ENCODE results near the gene DESI1. TPM values are rescaled to one million over a fixed set of nuclear protein-coding genes. Genes with fewer than 3 reads are reported as not detected.

Gene DESI1
- total and polyA plus RNA-seq, 2 of the 13 experiments (the other 11 are each of a cell fraction or from before 2014, with no cell fraction given) = 21.6 to 29.2 TPM

DNA sequence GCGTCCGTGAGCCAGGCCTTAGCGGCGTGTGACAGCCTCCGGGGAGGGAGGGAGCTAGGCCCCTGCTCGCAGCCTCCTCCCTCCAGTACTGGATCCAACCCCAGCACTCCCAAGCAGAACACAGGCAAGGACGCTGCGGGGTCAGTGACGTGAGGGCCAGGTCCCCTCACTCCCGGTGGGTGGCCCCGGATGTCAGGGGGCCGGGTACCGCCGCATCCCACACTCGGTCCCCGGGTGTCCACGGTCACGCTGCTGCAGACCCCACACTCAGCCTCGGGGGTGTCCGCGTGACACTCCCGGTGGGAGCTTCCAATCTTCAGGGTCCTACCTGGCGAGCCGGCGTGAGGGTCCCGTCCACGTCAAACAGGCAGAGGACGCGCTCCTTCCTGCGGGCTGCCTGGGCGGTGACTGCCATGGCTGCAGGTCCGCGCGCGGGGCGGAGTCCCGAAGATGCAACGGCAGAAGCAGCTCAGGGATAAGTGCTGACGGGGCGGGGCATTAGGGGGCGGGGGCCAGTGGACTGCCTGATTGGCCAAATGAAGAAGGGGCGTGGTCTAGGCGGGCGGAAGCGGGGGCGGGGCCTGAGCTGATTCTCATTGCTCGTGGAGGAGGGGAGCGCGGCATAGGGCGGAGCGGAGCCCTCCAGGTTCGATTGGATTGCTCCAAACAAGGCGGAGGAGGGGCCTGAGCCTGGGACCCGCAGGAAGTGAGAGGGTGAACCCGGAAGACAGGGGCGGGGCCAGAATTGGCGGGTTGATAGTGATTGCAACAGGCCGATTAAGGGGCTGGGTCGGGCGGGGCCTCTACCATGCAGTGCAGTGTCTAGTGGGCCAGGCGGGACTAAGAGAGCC, 31.2 kb downstream of the DESI1 start, which contains the start of gene PMM1 (continued):
- TF ChIP-seq, protein P1, sequence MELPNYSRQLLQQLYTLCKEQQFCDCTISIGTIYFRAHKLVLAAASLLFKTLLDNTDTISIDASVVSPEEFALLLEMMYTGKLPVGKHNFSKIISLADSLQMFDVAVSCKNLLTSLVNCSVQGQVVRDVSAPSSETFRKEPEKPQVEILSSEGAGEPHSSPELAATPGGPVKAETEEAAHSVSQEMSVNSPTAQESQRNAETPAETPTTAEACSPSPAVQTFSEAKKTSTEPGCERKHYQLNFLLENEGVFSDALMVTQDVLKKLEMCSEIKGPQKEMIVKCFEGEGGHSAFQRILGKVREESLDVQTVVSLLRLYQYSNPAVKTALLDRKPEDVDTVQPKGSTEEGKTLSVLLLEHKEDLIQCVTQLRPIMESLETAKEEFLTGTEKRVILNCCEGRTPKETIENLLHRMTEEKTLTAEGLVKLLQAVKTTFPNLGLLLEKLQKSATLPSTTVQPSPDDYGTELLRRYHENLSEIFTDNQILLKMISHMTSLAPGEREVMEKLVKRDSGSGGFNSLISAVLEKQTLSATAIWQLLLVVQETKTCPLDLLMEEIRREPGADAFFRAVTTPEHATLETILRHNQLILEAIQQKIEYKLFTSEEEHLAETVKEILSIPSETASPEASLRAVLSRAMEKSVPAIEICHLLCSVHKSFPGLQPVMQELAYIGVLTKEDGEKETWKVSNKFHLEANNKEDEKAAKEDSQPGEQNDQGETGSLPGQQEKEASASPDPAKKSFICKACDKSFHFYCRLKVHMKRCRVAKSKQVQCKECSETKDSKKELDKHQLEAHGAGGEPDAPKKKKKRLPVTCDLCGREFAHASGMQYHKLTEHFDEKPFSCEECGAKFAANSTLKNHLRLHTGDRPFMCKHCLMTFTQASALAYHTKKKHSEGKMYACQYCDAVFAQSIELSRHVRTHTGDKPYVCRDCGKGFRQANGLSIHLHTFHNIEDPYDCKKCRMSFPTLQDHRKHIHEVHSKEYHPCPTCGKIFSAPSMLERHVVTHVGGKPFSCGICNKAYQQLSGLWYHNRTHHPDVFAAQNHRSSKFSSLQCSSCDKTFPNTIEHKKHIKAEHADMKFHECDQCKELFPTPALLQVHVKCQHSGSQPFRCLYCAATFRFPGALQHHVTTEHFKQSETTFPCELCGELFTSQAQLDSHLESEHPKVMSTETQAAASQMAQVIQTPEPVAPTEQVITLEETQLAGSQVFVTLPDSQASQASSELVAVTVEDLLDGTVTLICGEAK (IDR thresholded peaks at IDR 0.05) = no peak
- TF ChIP-seq, protein P1 (CRISPR knock-in tag; IDR thresholded peaks at IDR 0.05) = no peak
- TF ChIP-seq, protein P2, sequence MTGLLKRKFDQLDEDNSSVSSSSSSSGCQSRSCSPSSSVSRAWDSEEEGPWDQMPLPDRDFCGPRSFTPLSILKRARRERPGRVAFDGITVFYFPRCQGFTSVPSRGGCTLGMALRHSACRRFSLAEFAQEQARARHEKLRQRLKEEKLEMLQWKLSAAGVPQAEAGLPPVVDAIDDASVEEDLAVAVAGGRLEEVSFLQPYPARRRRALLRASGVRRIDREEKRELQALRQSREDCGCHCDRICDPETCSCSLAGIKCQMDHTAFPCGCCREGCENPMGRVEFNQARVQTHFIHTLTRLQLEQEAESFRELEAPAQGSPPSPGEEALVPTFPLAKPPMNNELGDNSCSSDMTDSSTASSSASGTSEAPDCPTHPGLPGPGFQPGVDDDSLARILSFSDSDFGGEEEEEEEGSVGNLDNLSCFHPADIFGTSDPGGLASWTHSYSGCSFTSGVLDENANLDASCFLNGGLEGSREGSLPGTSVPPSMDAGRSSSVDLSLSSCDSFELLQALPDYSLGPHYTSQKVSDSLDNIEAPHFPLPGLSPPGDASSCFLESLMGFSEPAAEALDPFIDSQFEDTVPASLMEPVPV (CRISPR knock-in tag; IDR thresholded peaks at IDR 0.05) = no peak
- TF ChIP-seq, protein P3, sequence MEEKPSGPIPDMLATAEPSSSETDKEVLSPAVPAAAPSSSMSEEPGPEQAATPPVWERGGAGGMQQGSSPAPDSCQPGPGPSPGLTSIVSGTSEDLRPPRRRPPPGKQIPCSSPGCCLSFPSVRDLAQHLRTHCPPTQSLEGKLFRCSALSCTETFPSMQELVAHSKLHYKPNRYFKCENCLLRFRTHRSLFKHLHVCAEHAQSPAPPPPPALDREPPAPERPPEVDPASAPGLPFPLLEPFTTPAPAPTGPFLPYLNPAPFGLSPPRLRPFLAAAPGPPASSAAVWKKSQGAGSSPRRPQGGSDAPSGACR (CRISPR knock-in tag; IDR thresholded peaks at IDR 0.05) = peak; percentile 67
- TF ChIP-seq, protein P4, sequence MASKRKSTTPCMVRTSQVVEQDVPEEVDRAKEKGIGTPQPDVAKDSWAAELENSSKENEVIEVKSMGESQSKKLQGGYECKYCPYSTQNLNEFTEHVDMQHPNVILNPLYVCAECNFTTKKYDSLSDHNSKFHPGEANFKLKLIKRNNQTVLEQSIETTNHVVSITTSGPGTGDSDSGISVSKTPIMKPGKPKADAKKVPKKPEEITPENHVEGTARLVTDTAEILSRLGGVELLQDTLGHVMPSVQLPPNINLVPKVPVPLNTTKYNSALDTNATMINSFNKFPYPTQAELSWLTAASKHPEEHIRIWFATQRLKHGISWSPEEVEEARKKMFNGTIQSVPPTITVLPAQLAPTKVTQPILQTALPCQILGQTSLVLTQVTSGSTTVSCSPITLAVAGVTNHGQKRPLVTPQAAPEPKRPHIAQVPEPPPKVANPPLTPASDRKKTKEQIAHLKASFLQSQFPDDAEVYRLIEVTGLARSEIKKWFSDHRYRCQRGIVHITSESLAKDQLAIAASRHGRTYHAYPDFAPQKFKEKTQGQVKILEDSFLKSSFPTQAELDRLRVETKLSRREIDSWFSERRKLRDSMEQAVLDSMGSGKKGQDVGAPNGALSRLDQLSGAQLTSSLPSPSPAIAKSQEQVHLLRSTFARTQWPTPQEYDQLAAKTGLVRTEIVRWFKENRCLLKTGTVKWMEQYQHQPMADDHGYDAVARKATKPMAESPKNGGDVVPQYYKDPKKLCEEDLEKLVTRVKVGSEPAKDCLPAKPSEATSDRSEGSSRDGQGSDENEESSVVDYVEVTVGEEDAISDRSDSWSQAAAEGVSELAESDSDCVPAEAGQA (IDR thresholded peaks at IDR 0.05; ENCODE audit: low read depth) = no peak
- TF ChIP-seq, protein P4 (CRISPR knock-in tag; IDR thresholded peaks at IDR 0.05; ENCODE audit: borderline replicate concordance) = no peak
- no peak for TF ChIP-seq SMARCE1 (IDR thresholded peaks at IDR 0.05; ENCODE audit: borderline replicate concordance)
- TF ChIP-seq, protein P5, sequence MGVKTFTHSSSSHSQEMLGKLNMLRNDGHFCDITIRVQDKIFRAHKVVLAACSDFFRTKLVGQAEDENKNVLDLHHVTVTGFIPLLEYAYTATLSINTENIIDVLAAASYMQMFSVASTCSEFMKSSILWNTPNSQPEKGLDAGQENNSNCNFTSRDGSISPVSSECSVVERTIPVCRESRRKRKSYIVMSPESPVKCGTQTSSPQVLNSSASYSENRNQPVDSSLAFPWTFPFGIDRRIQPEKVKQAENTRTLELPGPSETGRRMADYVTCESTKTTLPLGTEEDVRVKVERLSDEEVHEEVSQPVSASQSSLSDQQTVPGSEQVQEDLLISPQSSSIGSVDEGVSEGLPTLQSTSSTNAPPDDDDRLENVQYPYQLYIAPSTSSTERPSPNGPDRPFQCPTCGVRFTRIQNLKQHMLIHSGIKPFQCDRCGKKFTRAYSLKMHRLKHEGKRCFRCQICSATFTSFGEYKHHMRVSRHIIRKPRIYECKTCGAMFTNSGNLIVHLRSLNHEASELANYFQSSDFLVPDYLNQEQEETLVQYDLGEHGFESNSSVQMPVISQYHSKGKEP (CRISPR knock-in tag; IDR thresholded peaks at IDR 0.05) = no peak

Data from HepG2 (cell line).